ENCODE measurements around the gene ATXN1.

- TF ChIP-seq CTCF (IDR thresholded peaks at IDR 0.05; ENCODE audit: insufficient read depth, low read length) (no peak), GABPA (IDR thresholded peaks at IDR 0.05; ENCODE audit: low read depth) (no peak), POLR2AphosphoS5 (IDR thresholded peaks at IDR 0.05; ENCODE audit: low read depth) (no peak), REST (IDR thresholded peaks at IDR 0.05; ENCODE audit: insufficient replicate concordance, low read depth) (no peak)
Observed at GRCh38 chr6:16429669-16430068, 331.6 kb downstream of the ATXN1 start.

All from HL-60 (cell line).